Stimulated activated CD4-positive, alpha-beta T cell treated with anti-CD3 and anti-CD28 coated beads, Interleukin-12 subunit alpha, Interleukin-12 subunit beta, amount 100 ng/mL, for 48 hours (primary cell): ENCODE data around the gene BMPER.

Experiments
- DNase-seq, 3 donors: peaks; one replicate each; pipeline ENCODE4 v3.0.0-alpha.2; 2020; ENCODE audit warnings: low read depth in 2 of 3, low spot score in 1 of 3

BMPER gene

DNA sequence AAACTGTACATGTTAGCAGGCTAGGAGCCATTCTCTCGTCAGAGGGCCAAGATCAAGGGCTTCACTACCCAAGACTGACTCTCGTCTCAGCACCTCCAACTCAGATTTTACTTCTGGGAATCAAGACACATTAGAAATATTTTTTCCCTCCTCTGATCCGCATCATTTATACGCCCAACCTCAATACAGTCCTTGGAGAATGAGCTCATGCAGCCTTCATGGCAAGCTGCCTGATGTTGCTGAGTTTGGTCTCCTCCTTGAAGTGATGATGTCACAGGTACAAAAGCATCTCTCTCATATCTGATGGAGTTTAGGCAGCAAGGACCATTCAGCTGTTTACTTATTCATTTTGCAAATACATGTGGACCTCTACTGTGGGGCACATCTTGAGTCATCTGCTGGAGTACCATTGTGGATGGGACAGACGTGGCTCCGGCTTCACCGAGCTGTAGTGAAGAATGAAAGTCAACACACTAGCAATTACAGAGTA, 114.0 kb downstream of the BMPER start:
- no peak for DNase-seq

DNA sequence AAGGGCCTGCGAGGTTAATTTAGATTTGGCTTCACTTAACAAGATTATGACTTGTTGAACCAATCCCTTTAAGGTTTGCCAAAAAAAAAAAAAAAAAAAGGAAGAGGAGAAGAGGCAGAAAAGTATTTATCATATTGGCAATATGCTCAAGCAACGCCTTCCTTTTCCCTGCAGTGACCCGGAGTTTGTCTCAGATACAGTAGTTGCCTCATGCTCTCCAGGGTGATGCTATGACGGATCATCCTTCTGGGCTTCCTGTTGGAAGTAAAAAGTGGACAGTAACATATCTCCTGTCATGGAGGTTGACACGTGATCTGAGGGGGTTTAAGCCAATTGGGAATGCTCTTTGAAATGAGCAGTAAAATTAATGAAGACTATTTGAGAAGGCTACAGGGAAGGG, 117.3 kb downstream of the BMPER start:
- DNase-seq, result no peak

DNA sequence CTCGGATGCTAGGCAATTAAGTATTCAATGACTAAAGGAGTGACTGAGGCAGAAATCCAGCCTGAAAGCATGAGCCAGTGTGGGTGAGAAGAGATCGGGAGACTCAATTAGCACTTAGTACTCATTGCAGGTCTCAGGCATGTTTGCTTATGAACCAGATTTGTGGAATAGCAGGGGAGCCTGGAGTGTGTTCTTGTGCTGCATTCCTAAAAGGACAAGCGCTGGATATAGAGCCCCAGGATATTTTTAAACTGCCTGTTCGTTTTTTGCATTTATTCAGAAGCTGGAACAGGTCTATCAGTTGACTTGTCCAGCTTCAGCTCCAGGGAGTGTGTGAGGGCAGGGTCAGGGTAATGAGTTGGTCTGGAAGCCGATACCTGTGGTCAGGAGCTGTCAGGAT, 120.3 kb downstream of the BMPER start:
- DNase-seq, result no peak

DNA sequence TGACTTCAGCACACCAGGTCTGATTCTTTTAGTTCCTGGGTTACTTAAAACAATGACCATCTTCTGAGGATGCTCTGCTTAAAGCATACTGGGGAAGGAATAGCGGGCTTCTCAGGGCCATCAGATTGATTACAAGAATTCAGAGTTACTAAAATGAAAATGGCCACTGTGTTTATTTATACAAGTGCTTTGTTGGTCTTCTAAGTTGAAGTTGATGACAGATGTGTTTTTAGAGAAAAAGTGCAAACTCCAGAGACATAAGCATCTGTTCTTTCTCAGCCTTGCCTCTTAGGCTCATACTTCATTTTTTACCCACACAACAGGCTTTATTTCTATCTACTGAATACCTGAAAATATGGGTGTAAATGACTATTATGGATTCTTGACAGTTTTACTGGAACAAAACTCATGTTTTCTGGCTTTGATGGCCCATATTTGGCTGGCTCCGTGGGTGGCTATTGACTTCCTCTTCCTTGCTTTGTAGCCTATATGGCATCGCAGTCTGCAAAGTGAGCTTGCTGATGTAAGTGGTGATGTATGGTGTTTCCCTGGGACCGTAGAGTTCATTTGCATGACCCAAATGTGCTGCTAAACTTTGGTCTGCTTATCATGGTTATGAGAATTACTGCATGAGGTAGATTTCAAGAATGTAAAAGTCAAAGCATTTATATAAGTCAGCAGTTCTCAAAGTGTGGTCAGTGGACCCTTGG, 121.3 kb downstream of the BMPER start:
- DNase-seq, result no peak

DNA sequence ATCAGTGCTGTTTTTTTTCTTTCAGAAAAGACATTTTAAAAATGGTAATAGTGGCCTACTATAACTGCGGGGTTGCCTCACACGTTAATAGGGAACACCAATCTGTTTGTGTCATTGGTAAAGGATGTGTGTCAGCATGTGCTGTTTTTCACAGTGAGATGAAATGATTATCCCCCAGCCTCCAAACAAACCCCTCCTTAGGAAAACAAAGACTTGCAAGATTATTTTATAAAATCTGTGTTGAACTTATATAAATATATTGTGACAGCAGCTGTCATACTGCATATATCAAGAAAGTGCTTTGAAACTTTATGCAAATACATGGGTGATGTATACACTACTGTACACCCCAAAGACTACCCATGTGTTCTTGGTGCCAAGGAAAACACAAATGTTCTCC, 125.8 kb downstream of the BMPER start:
- DNase-seq, result no peak

DNA sequence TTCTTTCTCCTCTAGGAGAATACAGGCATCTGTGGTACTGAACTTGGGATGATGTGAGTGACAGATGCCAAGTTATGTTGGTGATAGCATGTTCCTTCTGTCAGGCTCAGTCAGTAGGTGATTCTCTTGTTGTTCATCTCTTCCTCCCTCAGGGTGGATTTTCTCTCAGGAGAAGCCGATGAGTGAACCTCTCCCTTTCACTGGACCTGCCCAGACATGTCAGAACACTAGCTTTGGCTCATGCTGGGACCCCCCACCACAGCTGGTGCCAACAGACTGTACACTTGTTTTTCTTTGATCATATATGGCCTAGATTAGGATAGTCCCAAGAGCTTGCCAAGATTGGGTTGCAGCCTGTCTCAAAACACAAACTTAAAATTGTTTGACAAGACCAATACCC, 129.4 kb downstream of the BMPER start:
- DNase-seq, result no peak

DNA sequence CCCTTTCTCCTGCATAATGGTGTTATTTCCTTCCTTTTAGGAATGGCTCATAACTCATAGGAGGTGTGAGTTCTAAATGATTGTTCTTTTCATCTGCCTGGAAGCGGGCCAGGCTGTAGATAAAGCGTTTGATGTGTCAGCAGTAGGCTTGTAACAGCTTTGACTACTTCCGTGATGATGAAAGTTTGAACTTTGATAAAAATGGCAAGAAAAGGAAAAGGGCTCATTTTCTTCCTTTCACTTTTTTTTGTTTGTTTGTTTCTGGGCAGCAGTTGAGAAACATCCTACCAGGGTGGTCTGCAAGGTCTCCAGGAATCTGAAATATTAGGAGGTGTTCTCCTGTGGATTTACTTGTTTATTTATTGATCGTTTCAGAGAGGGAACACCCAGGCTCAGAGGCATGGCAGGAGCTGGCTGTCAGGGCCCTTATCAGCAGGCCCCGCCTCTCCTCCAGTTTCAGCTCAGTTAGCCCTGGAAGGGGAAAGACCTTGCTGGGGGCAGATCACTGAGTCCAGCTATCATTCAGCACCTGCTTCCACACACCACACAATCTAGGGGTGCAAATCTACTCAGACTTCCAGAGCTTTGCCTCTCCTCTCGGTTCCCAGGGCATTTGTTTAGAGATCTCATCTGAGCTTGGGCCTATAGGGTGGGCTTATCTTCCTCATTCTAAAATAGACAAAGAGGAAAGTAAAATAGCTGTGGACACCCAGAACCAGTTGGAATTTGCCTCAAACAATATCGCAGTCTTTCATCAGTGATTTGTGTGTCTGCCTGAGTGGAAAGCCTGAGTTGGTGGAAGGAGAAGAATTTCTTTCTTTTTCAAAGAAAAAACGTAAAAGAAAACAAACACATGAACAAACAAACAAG, 130.9 kb downstream of the BMPER start:
- DNase-seq, result no peak

DNA sequence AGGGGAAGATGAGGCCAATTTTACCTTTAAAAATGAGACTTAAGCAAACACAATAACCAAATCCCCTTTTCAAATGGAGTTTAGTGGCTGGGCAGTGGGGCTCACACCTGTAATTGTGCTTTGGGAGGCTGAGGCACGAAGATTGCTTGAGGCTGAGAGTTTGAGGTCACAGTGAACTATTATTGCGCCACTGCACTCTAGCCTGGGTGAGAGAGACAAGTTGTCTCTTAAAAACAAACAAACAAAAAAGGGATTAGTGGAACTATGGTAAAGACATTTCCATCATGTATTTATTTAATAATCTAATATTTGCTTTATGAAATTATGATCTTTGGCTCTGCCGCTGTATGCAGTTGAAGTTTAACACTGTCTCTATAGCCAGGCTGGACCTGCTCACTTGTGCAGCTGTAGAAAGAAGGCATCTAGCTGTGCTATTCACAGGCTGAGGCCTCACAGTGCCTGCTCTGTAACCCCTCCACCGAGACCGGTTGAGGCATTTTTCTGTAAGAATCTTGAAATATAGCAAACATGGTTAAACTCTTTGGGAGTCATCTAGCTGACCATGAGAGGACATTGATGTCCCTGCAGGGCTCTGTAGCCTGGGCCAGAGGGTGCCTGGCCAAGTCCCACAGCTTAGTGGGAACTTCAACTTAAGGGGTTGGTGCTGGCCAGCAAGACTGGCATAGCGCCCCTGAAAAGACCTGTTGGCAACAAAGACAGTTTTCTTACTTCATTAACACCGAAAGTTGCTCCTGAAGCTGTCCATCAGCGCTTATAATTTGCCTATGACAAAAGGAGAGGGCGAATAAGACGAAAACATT, 131.8 kb downstream of the BMPER start:
- no peak for DNase-seq

DNA sequence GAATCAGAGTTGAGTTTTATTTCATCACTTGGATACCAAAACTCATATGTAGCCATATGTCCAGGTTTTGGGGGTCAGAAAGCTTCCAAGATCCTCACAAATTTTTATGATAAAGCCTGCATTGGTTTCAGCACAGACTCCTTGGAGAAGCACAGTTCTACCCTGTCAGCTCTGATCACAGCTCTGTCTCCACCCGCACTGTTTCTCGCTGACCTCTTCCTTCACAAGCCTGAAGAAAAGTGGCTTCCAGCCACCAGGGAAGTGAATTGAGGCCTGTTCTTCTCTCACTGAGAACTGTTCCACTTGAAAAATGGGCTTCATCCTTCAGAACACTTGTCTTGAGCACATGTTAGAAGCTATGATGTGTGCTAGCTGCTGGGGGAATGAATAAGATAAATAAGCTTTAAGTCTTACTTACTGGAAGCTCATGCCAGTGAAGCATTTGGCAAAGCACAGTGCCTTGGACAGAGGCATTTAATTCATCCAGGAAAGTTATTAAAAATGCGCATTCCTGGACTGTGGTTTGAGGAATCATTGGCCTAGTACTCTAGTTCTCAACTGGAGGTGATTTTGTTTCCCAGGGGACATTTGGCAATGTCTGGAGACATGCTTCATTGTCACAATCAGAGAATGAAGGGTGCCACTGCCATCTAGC, 133.6 kb downstream of the BMPER start:
- DNase-seq, result no peak

DNA sequence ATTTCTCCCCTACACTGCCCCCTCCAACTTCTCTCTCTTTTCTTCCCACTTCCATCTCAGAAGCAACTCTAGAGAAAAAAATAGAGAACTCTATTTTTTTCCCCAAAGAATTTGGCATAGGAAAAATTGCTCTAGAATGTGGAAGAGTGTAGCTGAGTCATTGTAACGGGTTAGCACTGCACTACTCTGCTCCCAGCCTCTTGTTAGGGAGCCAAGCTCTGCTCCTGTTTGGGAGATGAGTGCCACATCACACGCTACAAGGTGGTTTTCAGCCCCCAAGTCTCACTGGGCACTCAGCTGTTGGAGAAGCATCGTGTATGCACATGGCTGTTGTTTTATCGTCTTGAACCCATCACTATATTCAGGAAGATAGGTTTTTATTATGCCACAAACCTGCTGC, 136.4 kb downstream of the BMPER start:
- no peak for DNase-seq

DNA sequence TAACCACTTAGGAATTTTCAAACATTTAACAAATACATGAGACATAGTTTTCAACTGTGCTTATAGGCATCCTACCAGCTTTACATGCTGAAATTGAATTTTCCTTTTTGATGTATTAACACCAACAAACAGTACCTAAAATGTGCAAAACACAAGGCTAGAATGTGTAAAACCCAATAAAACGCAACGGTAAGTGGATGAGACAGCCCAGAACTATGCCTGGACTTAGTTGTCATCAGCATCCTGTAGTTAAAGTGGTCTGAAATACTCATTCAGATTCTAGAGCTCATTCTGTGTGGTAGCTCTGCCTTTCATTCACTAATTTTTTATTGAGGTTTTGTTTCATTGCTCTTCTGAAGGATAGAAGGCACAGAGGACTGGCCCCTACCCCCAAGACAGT, 137.1 kb downstream of the BMPER start:
- DNase-seq, result no peak

DNA sequence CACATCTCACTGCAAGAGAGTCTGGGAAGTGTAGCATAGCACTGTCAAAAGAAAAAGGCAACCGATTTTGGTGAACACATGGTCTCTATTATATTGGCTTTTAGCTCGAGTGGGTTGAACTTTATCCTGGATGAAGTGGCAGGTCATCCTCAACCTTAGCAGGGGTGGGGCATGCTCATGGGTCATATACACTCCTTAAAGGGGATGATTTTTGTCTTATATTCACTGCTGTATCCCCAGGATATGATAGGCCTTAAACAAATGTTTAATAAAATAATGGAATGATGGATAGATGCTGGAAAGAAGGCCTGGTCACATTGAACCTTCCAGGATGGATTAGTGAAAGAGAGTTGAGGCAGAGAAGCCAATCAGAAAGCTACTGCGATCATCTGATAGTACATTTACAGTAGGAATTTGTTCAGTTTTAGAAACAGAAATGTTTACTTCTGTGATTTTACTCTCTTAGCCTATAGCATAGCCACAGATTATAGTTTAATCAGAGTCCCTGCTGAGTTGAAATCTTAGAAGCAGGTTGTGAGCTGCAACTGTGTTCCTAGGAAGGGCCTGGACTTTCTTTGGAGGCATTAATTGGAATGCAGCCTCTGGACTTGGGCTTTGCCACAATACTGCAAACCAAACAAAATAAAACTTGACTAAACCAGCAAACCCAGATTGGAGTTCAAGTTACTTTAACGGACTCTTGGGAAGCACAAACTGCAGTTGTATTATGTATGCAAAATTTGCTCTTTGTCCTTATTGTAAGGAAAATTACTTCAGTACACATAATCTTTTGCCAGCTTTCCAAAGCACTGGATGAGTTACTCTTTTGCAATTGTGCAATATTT, 138.3 kb downstream of the BMPER start:
- DNase-seq, result no peak

DNA sequence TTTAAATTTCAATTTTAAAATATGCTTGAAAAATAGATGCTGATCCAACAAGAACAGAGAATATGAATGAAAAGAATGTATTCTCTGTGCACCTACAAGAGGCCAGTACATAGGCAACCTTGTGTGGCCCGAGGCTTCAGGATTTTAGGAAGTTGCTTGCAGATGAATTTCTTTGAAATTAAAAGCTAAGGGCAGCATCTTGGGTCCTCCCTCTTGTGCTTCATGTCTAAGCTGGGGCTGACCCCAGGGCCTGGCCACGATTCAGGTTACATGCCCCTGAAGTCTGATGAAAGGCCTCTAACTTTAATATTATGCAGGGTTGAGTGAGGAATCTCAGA, 138.9 kb downstream of the BMPER start:
- DNase-seq, result no peak

DNA sequence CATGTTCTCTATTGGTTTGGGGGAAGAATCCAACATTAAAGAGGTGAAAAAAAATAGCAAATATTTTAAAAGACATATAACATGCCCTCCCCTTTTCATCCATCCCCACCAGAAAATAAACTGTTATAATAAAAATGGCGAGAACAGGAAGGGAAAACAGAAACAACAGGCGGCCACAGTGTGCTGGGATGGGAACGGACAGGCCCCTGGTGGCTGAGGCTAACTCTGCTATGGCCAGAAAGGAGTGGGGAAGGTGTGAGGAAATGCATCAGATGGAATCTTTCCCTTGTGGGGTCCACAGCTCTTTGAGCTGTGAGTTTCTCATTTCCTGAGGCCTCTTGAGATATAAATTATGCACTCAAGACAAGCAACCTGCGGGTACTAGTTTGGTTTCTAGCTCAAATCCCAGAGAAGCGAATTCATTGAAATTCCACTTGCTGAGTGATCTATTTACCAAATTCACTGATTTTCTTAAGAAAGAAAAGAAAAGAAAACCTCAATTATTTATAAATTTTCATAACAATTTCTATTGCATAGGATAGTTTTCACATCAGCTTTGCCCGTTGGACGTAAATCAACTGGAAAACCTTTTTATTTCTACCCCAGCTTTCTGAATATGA, 139.5 kb downstream of the BMPER start:
- DNase-seq, result no peak

DNA sequence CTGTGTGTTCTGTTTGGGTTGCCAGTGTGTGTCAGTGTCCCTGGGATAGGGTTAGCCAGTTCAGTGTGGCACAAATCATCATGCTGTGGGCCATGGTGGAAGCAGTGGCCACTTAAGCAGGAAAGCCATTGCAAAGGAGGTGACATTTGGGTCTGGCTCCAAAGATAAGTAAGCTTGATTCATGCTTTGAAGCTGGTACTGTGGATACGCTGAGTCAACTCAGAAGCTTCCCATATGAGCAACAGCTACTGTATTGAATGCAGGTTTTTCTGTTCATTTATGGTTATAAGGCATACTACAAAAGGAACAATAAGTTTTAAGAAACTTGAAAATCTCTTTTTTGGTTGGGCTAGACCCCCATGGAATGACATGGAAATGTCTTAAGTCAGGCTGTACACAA, 143.1 kb downstream of the BMPER start:
- DNase-seq, result no peak

DNA sequence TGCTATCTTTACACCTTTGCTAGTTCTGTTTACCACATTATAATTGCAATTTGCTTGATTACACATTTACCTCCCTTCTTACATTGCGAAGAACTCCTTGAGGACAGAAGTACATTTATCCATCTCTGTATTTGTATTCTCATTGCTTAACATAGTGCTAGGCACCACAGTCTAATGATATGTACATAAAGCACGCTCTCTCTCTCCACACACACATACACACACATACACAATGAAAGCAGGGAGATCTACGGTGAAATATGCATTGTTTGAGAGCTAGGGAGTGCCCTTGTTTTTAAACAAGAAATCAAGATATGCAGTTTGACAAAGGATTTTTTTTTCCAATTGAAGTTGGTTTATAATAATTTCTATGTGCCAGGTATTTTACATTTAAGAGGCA, 148.7 kb downstream of the BMPER start:
- DNase-seq, result no peak

DNA sequence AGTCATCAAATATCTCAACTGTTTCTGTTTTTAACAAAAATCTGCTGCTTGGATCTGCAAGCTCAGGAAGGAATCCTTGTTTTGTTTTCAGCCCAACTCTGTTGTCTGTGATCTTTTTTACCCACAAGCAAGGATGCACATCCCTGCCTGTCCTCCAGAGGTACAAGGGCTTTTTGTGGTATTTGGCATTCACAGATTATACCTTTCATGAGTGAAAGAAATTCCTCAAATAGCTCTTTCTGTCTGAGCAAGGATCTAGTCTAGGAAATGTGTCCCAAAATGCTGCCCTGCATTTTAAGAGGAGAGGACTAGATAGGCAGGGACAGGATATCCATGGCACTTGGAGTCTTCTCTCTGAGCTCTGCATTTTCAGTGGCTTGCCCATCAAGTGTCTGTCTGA, 151.8 kb downstream of the BMPER start:
- DNase-seq, result no peak

DNA sequence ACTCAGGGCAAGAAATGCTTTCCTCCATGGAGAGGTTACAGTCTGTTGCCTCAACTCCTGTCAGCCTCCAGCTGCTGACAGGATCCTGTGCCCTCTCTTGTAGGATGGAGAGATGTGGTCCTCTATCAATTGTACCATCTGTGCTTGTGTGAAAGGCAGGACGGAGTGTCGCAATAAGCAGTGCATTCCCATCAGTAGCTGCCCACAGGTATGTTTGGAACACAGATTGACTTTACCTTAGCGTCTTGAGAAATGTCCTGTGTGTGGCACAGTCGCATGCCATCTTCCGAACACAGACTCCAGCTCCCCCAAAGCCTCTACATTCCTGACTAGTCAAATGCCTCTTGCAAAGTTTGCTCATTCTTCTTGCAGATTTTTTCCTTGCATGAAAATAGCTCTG, 152.6 kb downstream of the BMPER start:
- no peak for DNase-seq

DNA sequence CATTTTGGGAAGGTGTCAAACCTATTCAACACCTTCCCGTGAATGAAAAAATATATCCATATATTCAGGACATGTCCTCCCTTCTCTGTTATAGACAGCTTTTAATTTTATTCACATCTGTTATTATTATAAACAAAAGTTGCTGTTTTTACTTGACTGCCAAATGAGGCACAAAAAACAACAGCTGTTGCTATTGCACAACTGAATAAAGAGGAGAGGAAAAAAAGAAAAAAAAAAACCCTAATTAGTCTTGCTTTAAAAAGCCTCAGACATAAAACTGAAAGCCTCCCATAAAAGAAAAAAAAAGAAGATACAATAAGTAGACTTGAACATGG, 153.4 kb downstream of the BMPER start:
- DNase-seq, result no peak
